Activated CD8-positive, alpha-beta T cell treated with anti-CD3 and anti-CD28 coated beads for 36 hours (primary cell): ENCODE data around the gene TOP2A. TPM values are rescaled to one million over a fixed set of nuclear protein-coding genes. Genes with fewer than 3 reads are reported as not detected.

Experiments
- ATAC-seq: fragments of 200-7000 bp; cut with Tn5 transposase; one replicate; pipeline ENCODE4 v1.10.0; 2021; ENCODE audit warnings: mild to moderate bottlenecking, moderate library complexity
- CTCF ChIA-PET: fragments of 350-600 bp; sonication (Branson Sonifier 250); formaldehyde crosslinking; loops from one replicate; lab custom pipeline; 2021; ENCODE audit warnings: antibody characterized with exemption; lab: Charles Lee
- POLR2A ChIA-PET: fragments of 350-600 bp; sonication (Branson Sonifier 250); formaldehyde crosslinking; loops from one replicate; lab custom pipeline; 2021; ENCODE audit warnings: antibody characterized with exemption; lab: Charles Lee
- DNase-seq: peaks from one replicate; pipeline ENCODE4 v3.0.0-alpha.2; 2020
- H3K27ac Mint-ChIP-seq: one replicate; pipeline ENCODE4 v1.8.0; 2021; ENCODE audit warnings: mild to moderate bottlenecking, mixed read lengths
- H3K27me3 Mint-ChIP-seq: one replicate; pipeline ENCODE4 v1.8.0; 2021; ENCODE audit warnings: mixed read lengths
- H3K36me3 Mint-ChIP-seq: one replicate; pipeline ENCODE4 v1.8.0; 2021; ENCODE audit warnings: low read depth, mixed read lengths
- H3K4me1 Mint-ChIP-seq: one replicate; pipeline ENCODE4 v1.8.0; 2021; ENCODE audit warnings: low read depth, mixed read lengths
- H3K4me3 Mint-ChIP-seq: one replicate; pipeline ENCODE4 v1.8.0; 2021; ENCODE audit warnings: mild to moderate bottlenecking, moderate library complexity, mixed read lengths
- H3K9me3 Mint-ChIP-seq: one replicate; pipeline ENCODE4 v1.8.0; 2021; ENCODE audit warnings: mixed read lengths
- CTCF ChIP-seq: fragments of 200-600 bp; IDR thresholded peaks from one replicate; pipeline ENCODE4 v1.8.0; 2022; ENCODE audit warnings: antibody characterized with exemption, mild to moderate bottlenecking
- intact Hi-C: fragments of 100-400 bp; cut with micrococcal nuclease; formaldehyde crosslinking; loops from one replicate; pipeline ENCODE4 v1.10.0; 2022
- total RNA-seq, 2 experiments: library from RNA; stranded (reverse); gene quantifications; one replicate each; pipeline ENCODE4 v1.2.3, GENCODE V29; 2021

Gene TOP2A
- total RNA-seq, 2 experiments from 2014 or later = 273 to 280 TPM

- TF ChIP-seq CTCF = no peak
- intact Hi-C loops = no loop called here
- H3K36me3 Mint-ChIP-seq = no peaks in the 10 kb centered on the region
- H3K9me3 Mint-ChIP-seq = no peaks in the 10 kb centered on the region
- H3K27me3 Mint-ChIP-seq = peaks cover 1% of the 10 kb centered on the region
- peaks cover 2% of the 10 kb centered on the region for H3K4me1 Mint-ChIP-seq
- no peak for ATAC-seq
- ChIA-PET CTCF (interaction anchor here (1.0 to 1.8 kb wide), 3 partner anchors 11 to 67 kb away, joined by 3 to 5 read pairs (median 5); no protein-coding TSS in a partner anchor), POLR2A (interaction anchor here (0.7 to 1.6 kb wide), 3 partner anchors 12 to 192 kb away, joined by 3 to 8 read pairs (median 6); no protein-coding TSS in a partner anchor)
- H3K27ac Mint-ChIP-seq = no peak overlapping the region
- H3K4me3 Mint-ChIP-seq = no peak overlapping the region
- no peak for DNase-seq
Observed at GRCh38 chr17:40464392-40464855, 46.7 kb upstream of the TOP2A start.

GRCh38 chr17:40463122-40463550 is 45.4 kb upstream of the TOP2A start:
- H3K4me1 Mint-ChIP-seq = peaks cover 2% of the 10 kb centered on the region

GRCh38 chr17:40462343-40463121 is 44.8 kb upstream of the TOP2A start:
- DNase-seq = no peak
- H3K4me1 Mint-ChIP-seq = peaks cover 2% of the 10 kb centered on the region
- TF ChIP-seq CTCF = no peak
- peaks cover 1% of the 10 kb centered on the region for H3K27me3 Mint-ChIP-seq
- no peak for ATAC-seq
- H3K36me3 Mint-ChIP-seq = no peaks in the 10 kb centered on the region
- no peak overlapping the region for H3K27ac Mint-ChIP-seq
- ChIA-PET CTCF (interaction anchor here (1.1 kb wide), 1 partner anchor 71 kb away, joined by 3 read pairs; no protein-coding TSS in a partner anchor), POLR2A (interaction anchor here (1.1 to 1.7 kb wide), 2 partner anchors 16 to 28 kb away, joined by 4 to 6 read pairs; no protein-coding TSS in a partner anchor)
- no peaks in the 10 kb centered on the region for H3K9me3 Mint-ChIP-seq
- no peak overlapping the region for H3K4me3 Mint-ChIP-seq
- intact Hi-C loops = no loop called here

More at GRCh38 chr17:40463122-40463550, 45.4 kb upstream of the TOP2A start:
- Mint-ChIP-seq H3K4me3 (no peak overlapping the region), H3K36me3 (no peaks in the 10 kb centered on the region), H3K27me3 (peaks cover 1% of the 10 kb centered on the region), H3K9me3 (no peaks in the 10 kb centered on the region), H3K27ac (no peak overlapping the region)
- DNase-seq (no peak), ATAC-seq (no peak)
- ChIA-PET POLR2A (interaction anchor here (1.1 kb wide), 1 partner anchor 16 kb away, joined by 4 read pairs; no protein-coding TSS in a partner anchor), CTCF (interaction anchor here (1.1 kb wide), 1 partner anchor 70 kb away, joined by 3 read pairs; no protein-coding TSS in a partner anchor)
- TF ChIP-seq CTCF = no peak
- intact Hi-C loops = no loop called here

DNA sequence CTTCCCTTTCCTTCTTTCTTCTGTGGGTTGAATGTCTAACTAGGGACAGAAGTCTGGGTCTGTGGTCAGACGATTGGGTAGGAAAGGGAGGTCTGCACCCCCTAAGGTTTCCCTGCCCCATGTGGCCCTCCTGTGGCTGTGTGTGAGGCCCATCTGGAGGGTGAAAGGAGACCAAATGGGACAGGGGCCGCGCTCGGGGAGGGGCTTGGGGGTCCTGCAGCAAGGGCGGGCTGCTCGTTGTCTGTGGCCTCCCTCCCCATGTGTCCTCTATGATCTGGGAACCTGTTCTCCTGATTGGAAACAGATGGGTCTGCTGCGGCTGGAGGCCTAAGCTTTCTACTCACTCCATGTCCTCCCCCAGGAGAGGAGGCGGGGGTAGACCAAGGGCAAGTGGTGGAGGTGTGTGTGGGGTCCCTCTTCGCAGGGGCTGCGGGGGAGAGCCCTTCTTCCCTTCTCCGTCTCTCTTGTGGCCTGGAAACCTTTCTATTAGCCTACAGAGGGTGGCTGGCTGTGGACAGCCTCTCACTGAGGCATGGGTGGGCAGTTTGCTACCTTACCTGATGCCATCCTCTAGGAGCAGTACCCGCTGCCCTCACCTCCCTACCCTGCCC is 44.1 kb upstream of the TOP2A start:
- no peak for ATAC-seq
- H3K27ac Mint-ChIP-seq = no peak overlapping the region
- no peak for DNase-seq
- no peak for TF ChIP-seq CTCF
- peaks cover 2% of the 10 kb centered on the region for H3K4me1 Mint-ChIP-seq
- intact Hi-C loops = no loop called here
- H3K9me3 Mint-ChIP-seq = no peaks in the 10 kb centered on the region
- H3K27me3 Mint-ChIP-seq = peaks cover 1% of the 10 kb centered on the region
- no peaks in the 10 kb centered on the region for H3K36me3 Mint-ChIP-seq
- no peak overlapping the region for H3K4me3 Mint-ChIP-seq
- CTCF ChIA-PET = interaction anchor here (1.0 to 1.1 kb wide), 2 partner anchors 10 to 71 kb away, joined by 3 read pairs; no protein-coding TSS in a partner anchor
- POLR2A ChIA-PET = interaction anchor here (1.7 kb wide), 1 partner anchor 28 kb away, joined by 6 read pairs; no protein-coding TSS in a partner anchor
